ENCODE data around the gene TTC27.
"Not testable (repeated sequence)": the region's sequence is repeated elsewhere in the genome, so short reads cannot be mapped to it uniquely, and the experiment has no call there.

The TTC27 gene

DNA sequence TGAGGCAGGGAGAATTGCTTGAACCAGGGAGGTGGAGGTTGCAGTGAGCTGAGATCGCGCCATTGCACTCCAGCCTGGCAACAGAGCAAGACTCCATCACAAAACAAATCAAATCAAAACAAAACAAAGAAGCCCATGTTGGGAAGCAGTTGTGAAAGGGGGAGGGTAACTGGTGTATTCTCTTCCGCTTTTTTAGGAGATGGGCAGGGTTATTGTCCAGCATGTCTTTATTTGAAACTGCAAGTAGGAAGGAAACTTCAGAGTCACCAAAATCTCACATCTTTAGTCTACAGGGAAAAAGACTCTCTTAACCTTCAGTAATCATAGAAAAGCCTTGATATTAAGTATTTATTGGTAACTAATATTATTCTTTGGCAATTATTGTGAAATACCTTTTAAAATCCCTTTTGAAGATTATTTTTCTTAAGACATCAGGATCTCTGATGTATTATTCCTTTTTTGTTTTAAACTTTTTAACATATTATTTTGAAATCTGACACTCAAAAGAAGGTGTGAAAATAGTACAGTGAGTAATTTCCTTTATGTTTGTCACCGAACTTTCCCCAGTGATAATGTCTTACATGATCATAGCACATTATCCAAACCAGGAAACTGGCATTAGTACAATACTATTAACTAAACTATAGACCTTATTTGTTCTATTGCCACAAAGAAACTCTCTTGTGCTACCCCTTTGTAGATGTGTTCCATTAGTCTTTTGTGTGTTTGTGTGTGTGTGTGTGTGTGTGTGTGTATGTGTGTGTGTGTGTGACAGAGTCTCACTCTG, 234.6 kb downstream of the TTC27 start:
- DNase-seq = no peak

DNA sequence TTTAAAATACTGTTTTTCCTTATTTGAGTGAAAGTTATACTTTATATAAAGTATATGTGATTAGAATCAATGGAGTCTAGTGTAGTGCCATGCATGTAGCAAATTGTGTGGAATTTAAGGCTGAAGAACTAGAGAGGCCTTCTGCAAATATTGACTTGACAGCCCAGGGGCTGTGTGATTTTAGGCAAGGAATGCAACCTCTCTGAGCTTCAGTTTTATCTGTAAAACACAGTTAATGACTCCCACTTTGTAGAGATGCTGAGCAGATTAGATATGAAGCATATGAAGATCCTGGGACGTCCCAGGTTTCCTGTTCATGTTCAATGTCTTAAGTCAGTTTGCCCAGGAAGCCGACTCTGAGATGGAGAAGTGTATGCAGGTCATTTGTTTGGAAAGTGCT, 235.5 kb downstream of the TTC27 start:
- DNase-seq = no peak

DNA sequence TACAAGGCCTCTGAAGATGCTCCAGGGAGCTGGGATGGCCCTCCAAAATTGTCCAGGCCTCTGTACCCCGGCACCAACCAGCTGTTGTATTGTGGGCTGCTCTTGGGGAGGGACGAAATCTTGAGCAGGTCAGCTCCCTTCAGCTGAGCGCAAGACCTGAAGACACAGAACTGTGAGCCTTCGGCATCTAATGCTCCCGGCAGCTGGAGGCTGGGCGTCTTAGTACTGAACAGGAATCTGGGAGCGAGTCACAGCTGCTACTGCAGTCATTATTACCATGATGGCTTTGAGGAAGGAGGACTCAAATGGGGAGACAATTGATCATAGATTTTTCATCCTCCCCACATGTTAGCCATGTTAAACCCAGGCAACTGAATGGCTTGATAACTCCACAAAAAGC, 236.0 kb downstream of the TTC27 start:
- DNase-seq = no peak

DNA sequence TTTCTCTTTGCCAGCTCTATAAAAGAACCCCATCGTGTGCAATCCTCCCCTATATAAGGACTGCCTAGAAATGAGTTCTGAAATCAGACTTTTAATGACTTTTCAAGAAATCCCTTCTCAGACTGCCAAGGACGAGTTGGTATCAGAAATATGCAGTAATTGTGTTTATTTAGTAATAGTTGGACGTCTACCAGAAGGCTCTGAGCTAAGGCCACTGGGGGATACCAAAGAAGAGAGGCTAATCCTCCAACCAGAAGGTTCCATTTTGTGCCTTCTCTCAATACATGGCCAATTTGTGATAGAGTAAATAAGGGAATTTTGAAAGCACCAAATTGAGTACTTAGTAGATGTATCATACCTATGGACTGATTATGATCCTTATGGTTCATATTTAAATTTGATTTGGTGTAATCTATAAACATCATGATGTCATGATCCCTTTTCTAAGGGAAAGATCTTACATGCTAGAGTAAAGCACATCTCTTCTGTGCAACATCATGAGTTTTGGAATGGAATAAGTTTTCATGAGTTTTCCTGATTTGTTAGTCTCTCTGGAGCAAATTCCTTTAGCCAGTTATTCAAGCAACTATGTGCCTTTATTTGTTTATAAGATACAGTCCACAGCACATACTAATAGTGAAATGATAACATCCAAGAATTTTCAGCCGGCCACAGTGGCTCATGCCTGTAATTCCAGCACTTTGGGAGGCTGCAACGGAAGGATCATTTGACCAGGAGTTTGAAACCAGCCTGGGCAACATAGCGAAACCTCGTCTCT, 236.7 kb downstream of the TTC27 start:
- DNase-seq = no peak

DNA sequence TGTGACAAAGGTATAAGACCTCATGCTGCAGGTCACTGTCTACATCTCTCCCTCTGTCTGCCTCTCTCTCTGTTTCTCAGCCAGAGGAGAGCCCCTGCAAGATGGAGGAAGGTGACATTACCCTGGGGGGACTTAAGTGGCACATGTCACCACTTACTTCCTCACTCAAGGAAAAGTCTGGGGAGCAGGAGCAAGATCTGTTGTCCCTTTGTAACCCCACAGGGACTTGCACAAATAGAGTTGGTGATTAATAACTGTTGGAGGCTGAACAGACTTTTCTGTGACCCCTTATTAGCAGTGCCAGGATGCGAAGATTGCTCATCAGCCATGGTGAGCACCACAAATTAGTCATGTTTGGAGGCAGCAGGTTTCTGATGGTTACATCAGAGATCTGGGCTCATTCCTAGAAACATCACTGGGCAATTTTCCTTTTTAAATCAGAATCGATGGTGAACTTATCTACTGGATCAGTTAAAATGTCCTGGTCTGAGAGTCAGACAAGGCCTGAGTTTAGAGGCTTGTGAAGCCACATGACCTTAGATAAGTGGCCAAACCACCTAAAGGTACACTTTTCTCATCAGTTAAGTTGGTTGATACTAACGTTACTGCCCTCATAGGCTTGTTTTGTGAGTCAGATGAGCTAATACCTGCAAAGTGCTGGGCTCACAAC, 237.7 kb downstream of the TTC27 start:
- no peak for DNase-seq

DNA sequence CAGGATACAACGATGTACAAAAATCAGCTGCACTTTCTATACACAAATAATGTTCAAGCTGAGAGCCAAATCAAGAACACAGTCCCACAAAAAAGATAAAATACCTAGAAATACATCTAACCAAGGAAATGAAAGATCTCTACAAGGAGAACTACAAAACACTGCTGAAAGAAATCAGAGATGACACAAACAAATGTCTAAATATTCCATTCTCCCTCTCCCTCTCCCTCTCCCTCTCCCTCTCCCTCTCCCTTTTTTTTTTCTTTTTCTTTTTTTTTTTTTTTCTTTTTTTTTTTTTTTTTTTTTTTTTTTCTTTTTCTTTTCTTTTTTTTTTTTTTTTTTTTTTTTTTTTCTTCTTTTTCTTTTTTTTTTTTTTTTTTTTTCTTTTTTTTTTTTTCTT, 238.6 kb downstream of the TTC27 start:
- DNase-seq = not testable (repeated sequence)

Data from NCI-H1048 (cell line).